Measurements from ENCODE around the gene NCF4.

The NCF4 gene

GRCh38 chr22:36835903-36836302 lies 24.9 kb upstream of the NCF4 start:
- DNase-seq (ENCODE audit: extremely low read depth in 1 of 2, low read depth in 1 of 2): no peak

DNA sequence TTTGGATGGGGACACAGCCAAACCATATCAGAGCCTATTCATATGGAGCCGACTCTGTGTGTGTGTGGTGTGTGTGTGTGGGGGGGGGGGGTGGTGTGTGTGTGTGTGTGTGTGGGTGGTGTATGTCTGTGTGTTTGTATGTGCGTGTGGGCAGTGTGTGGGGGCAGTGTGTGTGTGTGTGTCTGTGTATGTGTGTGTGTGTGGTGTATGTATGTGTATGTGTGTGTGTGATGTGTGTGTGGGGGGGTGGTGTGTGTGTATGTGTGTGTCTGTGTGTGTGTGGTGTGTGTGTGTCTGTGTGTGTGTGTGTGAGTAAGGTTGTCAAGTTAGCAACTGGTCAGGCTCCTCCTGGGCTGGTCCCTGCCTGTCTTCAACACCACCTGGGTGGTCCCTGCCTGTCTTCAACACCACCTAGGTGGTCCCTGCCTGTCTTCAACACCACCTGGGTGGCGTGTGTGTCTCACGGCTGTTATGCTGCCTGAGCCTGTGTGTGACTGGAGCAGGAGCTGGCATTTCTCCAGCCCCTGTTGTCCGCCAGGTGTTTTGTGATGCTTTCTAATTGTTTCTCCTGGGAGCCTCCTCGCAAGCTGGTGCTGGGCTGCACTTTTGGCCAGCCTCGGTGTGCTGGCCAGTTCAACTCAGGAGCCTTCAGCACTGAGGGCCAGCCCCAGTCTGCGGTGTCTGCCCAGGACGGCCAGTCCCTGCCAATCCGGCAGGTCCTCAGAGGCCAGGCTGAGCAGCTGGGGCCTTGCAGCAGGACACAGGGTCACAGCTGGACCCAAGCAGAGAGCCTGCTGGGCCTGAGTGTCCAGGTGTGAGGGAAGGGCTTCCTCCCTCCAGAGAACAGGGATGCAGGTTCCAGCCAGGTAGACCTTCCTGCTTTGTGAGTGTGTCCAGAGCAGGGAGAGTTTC lies 22.4 kb upstream of the NCF4 start:
- DNase-seq (ENCODE audit: extremely low read depth in 1 of 2, low read depth in 1 of 2): no peak

- no peak for DNase-seq (ENCODE audit: extremely low read depth in 1 of 2, low read depth in 1 of 2)
These were observed 21.3 kb upstream of the NCF4 start for GRCh38 chr22:36839356-36840073.

DNA sequence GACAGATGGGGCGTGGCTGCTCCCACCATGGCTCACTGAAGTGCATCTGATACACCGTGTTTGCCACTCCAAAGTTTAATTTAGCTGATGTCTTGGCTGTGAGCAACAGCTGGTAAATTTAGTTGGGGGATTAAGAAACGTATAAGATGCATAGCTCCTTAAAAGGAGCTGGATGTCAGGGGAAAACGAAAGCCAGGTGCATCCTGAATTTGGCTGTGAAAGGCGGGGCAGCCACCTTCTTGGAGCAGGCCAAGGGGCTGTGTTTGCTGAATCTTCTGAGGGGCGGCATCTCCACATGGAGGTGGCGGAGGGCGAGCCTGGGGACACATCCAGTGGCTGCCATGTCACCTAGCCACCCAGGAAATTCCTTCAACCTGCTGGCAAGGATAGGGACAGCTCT lies 20.7 kb upstream of the NCF4 start:
- no peak for DNase-seq (ENCODE audit: extremely low read depth in 1 of 2, low read depth in 1 of 2)

GRCh38 chr22:36846271-36846670 lies 14.5 kb upstream of the NCF4 start:
- no peak for DNase-seq (ENCODE audit: extremely low read depth in 1 of 2, low read depth in 1 of 2)

GRCh38 chr22:36846949-36847348 lies 13.9 kb upstream of the NCF4 start:
- DNase-seq (ENCODE audit: extremely low read depth in 1 of 2, low read depth in 1 of 2): no peak

GRCh38 chr22:36850056-36850455 lies 10.8 kb upstream of the NCF4 start:
- no peak for DNase-seq (ENCODE audit: extremely low read depth in 1 of 2, low read depth in 1 of 2)

DNA sequence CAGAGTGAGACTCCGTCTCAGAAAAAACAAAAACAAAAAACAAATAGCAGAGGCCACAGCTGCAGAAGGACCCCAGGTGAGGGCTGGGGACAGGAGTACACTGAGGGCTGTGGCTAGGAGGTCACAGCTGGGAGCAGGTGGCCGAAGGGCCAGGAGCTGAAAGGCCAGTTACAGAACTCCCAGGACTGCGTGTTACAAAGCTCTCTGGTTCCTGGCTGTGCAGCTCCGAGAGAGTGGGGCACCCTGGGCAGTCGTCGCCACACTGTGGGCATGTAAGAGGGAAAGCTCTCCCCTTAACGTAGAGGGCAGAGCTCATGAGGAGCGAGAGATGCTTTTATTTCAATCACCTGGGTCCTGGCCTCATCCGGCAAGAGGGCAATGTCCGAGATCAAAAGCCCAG lies 10.1 kb upstream of the NCF4 start:
- no peak for DNase-seq (ENCODE audit: extremely low read depth in 1 of 2, low read depth in 1 of 2)

- no peak for DNase-seq (ENCODE audit: extremely low read depth in 1 of 2, low read depth in 1 of 2)
These were observed 8.5 kb upstream of the NCF4 start for GRCh38 chr22:36852056-36852973.

DNA sequence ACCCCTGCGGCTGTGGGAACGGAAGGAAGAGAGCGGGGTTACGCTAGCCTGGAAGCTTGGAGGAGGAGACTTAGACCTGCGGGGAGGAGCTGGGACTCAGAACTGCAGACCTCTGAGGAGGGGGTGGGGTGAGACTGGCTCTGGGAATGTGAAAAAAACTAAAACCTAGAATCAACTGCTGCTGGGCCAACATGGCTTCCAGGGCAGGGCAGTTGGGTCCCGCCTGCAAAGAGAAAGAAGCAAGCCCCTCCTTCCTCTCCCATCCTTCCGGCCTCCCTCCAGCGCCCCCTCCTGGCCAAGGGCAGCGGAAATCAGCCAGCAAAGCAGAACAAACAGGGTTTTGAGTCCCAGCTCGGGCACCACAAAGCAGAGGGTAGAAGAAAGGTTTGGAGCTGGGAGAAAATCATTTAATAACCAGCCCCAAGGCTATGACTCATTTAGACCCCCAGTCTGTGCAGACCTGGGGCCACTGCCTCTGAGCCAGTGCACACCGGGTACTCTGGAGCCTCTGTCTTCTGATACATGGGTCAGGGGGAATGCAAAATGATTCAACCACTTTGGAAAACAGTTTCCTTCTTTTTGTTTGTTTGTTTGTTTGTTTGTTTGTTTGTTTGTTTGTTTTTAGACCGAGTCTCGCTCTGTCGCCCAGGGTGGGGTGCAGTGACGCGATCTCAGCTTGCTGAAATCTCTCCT lies 7.3 kb upstream of the NCF4 start:
- peak; percentile 71 to 74 for DNase-seq (ENCODE audit: extremely low read depth in 1 of 2, low read depth in 1 of 2)

- no peak for DNase-seq (ENCODE audit: extremely low read depth in 1 of 2, low read depth in 1 of 2)
These were observed 5.3 kb upstream of the NCF4 start for GRCh38 chr22:36855478-36855877.

- peak; percentile 80 to 96 for DNase-seq (ENCODE audit: extremely low read depth in 1 of 2, low read depth in 1 of 2)
These were observed 4.5 kb upstream of the NCF4 start for GRCh38 chr22:36856121-36856791.

DNA sequence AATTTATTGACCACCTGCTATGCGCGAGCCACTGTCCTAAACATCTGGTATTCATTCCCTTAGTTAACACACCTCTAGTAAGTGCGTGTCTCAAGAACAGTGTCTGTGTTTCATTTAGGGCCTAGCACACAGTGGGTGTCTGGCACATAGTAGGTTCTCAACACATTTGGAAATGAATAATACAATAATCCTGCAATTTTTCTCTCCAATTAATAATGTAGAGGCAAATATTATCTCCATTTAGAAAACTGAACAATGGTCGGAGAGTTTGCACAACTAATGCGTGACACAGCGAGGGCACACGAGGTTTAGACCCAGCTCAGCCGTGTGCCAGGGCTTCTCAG lies 4.0 kb upstream of the NCF4 start:
- no peak for DNase-seq (ENCODE audit: extremely low read depth in 1 of 2, low read depth in 1 of 2)

- no peak for DNase-seq (ENCODE audit: extremely low read depth in 1 of 2, low read depth in 1 of 2)
These were observed 2.6 kb upstream of the NCF4 start for GRCh38 chr22:36858156-36858555.

DNA sequence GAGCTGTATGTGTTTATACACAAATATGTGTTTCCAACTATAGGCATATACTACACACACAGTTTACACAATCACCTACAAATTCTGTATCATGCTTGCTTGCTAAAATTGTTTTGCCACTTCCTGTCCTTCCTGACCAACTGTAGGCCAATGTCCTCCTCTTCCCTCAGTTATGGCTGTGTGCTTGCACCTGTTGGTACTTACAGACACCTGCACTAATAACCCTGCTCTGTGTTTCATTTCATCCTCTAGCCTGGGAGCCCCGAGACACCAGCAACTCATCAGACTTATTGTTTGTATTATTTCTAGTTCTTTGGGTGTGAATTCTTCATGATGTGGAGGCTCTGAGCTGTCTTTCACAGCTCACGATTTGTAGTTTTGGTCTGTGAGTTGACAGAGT lies 1.8 kb upstream of the NCF4 start:
- DNase-seq (ENCODE audit: extremely low read depth in 1 of 2, low read depth in 1 of 2): no peak

- DNase-seq (ENCODE audit: extremely low read depth in 1 of 2, low read depth in 1 of 2): no peak
These were observed 789 bp upstream of the NCF4 start for GRCh38 chr22:36860017-36860416.

- no peak for DNase-seq (ENCODE audit: extremely low read depth in 1 of 2, low read depth in 1 of 2)
These were observed 377 bp upstream of the NCF4 start for GRCh38 chr22:36860438-36860820.

- no peak for DNase-seq (ENCODE audit: extremely low read depth in 1 of 2, low read depth in 1 of 2)
These were observed 1.7 kb downstream of the NCF4 start for GRCh38 chr22:36862251-36863242.

- DNase-seq (ENCODE audit: extremely low read depth in 1 of 2, low read depth in 1 of 2): no peak
These were observed 2.5 kb downstream of the NCF4 start for GRCh38 chr22:36863281-36863680.

Data from activated CD8-positive, alpha-beta memory T cell treated with anti-CD3 and anti-CD28 coated beads for 1 hour (primary cell).